Measurements from ENCODE around the gene HK2. TPM values are rescaled to one million over a fixed set of nuclear protein-coding genes. Genes with fewer than 3 reads are reported as not detected.
"Not testable (repeated sequence)": the region's sequence is repeated elsewhere in the genome, so short reads cannot be mapped to it uniquely, and the experiment has no call there.

Gene HK2
- total RNA-seq, result 10 to 100 TPM; 32.2 to 45.8 TPM

DNA sequence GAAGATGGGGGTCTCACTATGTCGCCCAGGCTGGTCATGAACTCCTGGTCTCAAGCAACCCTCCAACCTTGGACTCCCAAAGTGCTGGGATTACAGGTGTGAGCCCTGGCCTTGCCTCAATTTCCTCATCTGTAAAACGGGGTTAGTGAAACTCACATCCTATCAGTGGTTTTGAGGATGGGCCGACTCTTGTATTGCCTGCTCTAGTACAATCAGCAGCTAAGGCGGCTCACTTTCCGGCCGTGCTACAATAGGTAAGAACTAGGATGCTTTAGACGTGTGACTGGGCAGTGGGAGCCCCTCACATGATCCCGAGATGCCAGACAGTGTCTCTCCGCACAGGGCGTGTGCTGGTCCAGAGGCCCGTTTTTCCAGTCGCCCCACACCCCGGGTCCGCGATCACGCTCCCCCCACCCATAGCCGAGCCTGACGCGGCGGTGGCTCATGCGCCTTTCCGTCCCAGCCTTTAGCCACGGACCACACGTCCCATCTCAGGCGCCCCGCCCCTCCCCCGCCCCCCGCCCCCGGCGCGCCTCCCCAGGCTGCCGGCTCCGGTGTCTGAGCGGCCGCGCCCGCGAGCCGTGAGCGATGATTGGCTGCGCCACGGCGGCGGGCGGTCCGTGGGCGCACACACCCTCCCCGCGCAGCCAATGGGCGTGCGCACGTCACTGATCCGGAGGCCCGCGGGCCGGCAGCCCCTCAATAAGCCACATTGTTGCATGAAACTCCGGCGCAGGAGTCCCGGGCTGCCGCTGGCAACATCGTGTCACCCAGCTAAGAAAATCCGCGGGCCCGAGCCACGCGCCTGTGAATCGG is at the start of gene HK2:
TSS of gene HK2 (plus strand) at position 710 of the 816 bp plus-strand sequence. CDS start 454 bp downstream, outside the sequence.
- CTCF ChIA-PET, result interaction anchor here (1.2 to 10.7 kb wide), 6 partner anchors 10 to 143 kb away, joined by 3 to 71 read pairs (median 6); no protein-coding TSS in a partner anchor
- no peaks in the 10 kb centered on the region for H3K9me3 Mint-ChIP-seq (ENCODE audit: low read depth)
- DNase-seq (peak; percentile 88), ATAC-seq (peak; percentile 92)
- peak within 1 kb of the TSS; percentile 89 for H3K4me3 Mint-ChIP-seq
- peak within 1 kb of the TSS; percentile 91 for H3K27ac Mint-ChIP-seq
- peaks cover 46% of the 10 kb centered on the region for H3K4me1 Mint-ChIP-seq
- H3K27me3 Mint-ChIP-seq, result peaks cover 10% of the 10 kb centered on the region
- H3K36me3 Mint-ChIP-seq, result peaks cover 12% of the 10 kb centered on the region

- H3K36me3 Mint-ChIP-seq, result peaks cover 2% of the 10 kb centered on the region
- H3K9me3 Mint-ChIP-seq (ENCODE audit: low read depth), result peaks cover 5% of the 10 kb centered on the region
- CTCF ChIA-PET, result no interaction called here
- H3K27me3 Mint-ChIP-seq, result peaks cover 23% of the 10 kb centered on the region
- DNase-seq (no peak), ATAC-seq (no peak)
- H3K4me1 Mint-ChIP-seq, result no peaks in the 10 kb centered on the region
- H3K4me3 Mint-ChIP-seq, result no peak overlapping the region
- no peak overlapping the region for H3K27ac Mint-ChIP-seq
These were observed 44.7 kb upstream of the HK2 start for GRCh38 chr2:74789271-74789670.

- no peak for DNase-seq
- ATAC-seq, result no peak
- no peaks in the 10 kb centered on the region for H3K4me1 Mint-ChIP-seq
- CTCF ChIA-PET, result no interaction called here
- no peak overlapping the region for H3K4me3 Mint-ChIP-seq
- peaks cover 5% of the 10 kb centered on the region for H3K9me3 Mint-ChIP-seq (ENCODE audit: low read depth)
- no peak overlapping the region for H3K27ac Mint-ChIP-seq
- peaks cover 15% of the 10 kb centered on the region for H3K27me3 Mint-ChIP-seq
- peaks cover 2% of the 10 kb centered on the region for H3K36me3 Mint-ChIP-seq
These were observed 41.6 kb upstream of the HK2 start for GRCh38 chr2:74792282-74792681.

- H3K4me3 Mint-ChIP-seq; ATAC-seq; H3K36me3 Mint-ChIP-seq; H3K4me1 Mint-ChIP-seq; H3K27me3 Mint-ChIP-seq; CTCF ChIA-PET; H3K27ac Mint-ChIP-seq; DNase-seq; H3K9me3 Mint-ChIP-seq (ENCODE audit: low read depth): not testable (repeated sequence)
These were observed 39.0 kb upstream of the HK2 start for GRCh38 chr2:74794878-74795277.

GRCh38 chr2:74806355-74806839 is 27.5 kb upstream of the HK2 start:
- no peak for ATAC-seq
- peaks cover 23% of the 10 kb centered on the region for H3K27me3 Mint-ChIP-seq
- H3K4me1 Mint-ChIP-seq, result no peaks in the 10 kb centered on the region
- no peaks in the 10 kb centered on the region for H3K9me3 Mint-ChIP-seq (ENCODE audit: low read depth)
- no peak overlapping the region for H3K27ac Mint-ChIP-seq
- no peak overlapping the region for H3K4me3 Mint-ChIP-seq
- DNase-seq, result no peak
- CTCF ChIA-PET, result no interaction called here
- no peaks in the 10 kb centered on the region for H3K36me3 Mint-ChIP-seq

- no peaks in the 10 kb centered on the region for H3K9me3 Mint-ChIP-seq (ENCODE audit: low read depth)
- no peak for DNase-seq
- no peaks in the 10 kb centered on the region for H3K4me1 Mint-ChIP-seq
- no peak overlapping the region for H3K27ac Mint-ChIP-seq
- CTCF ChIA-PET, result no interaction called here
- ATAC-seq, result no peak
- H3K4me3 Mint-ChIP-seq, result no peak overlapping the region
- no peaks in the 10 kb centered on the region for H3K36me3 Mint-ChIP-seq
- peaks cover 22% of the 10 kb centered on the region for H3K27me3 Mint-ChIP-seq
These were observed 27.0 kb upstream of the HK2 start for GRCh38 chr2:74806920-74807319.

DNA sequence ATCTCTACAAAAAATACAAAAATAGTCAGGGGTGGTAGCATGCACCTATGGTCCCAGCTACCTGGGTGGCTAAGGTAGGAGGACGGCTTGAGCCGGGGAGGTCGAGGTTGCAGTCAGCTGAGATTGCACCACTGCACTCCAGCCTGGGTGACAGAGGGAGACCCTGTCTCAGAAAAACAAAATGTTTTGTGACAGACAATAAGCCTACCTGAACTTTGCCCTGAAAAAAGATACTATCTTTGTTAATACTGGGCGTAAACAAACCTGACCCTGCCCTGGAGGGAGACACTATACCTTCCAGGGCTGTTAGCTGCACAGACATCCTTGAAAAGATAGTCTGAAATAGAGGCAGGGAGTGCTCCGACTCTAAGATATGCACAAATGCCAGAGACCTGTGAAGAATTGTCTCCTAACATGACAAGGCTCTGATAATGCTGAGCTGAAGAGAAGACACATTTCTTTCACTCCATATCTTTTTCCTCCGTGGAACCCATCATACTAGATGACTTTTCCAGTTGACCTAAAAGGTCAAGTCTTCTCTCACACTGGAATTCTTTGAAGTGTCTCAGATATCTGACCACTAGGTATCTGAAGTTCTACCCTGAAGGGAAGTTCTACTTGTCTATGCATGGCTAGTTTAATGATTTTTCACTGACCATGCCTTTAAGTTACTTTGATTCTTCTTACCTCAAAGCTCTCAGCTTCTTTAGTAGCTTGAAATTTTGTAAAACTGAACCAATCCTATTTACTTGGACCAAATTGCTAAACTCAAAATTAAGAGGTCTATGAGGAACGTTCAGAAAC is 20.9 kb upstream of the HK2 start:
- no peak for ATAC-seq
- CTCF ChIA-PET, result interaction anchor here (1.7 kb wide), 1 partner anchor 98 kb away, joined by 6 read pairs; no protein-coding TSS in a partner anchor

DNA sequence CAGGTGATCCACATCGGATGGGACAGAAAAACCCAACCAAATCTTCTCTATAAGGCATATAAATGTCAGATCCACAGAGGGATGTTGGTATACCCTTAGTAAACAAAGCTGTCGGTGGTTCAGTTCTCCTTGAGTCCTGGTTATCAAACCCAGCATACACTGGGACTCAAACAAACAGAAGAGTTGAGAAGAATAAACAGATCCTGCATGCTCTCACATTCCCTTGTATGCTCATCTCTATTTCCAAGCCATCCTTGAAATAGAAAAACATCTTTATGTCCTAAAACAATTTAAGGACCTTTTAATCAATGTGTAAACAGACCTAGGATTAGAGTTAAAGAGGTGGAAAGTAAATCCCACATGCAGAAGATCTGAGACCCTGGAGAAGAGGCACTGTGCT is 19.8 kb upstream of the HK2 start:
- H3K27me3 Mint-ChIP-seq, result peaks cover 42% of the 10 kb centered on the region
- no peak overlapping the region for H3K4me3 Mint-ChIP-seq
- no peaks in the 10 kb centered on the region for H3K4me1 Mint-ChIP-seq

More for the DNA sequence above, 20.9 kb upstream of the HK2 start:
- peaks cover 42% of the 10 kb centered on the region for H3K27me3 Mint-ChIP-seq
- no peak overlapping the region for H3K27ac Mint-ChIP-seq
- no peaks in the 10 kb centered on the region for H3K4me1 Mint-ChIP-seq
- H3K4me3 Mint-ChIP-seq, result no peak overlapping the region
- H3K36me3 Mint-ChIP-seq, result no peaks in the 10 kb centered on the region
- H3K9me3 Mint-ChIP-seq (ENCODE audit: low read depth), result no peaks in the 10 kb centered on the region
- DNase-seq, result no peak

DNA sequence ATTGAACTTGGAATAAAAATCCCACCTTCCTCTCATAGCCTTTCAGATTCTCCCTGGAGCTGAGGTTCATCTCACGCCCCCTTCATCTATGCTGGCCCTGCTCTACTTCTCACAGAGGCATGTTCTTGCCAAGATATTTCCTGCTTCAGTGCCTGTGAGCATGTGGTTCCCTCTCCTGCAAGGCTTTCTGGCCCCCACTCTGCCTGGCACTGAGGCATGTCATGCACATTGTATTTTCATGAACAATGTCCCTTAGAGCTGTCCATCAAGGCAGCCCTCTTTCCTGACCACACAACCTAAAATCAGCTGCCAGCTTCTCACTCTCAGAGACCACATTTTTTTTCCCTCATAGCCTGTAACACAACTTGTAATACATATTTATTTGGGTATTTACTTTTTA is 18.0 kb upstream of the HK2 start:
- H3K9me3 Mint-ChIP-seq (ENCODE audit: low read depth), result no peaks in the 10 kb centered on the region
- CTCF ChIA-PET, result interaction anchor here (1.2 kb wide), 1 partner anchor 59 kb away, joined by 3 read pairs; no protein-coding TSS in a partner anchor
- no peak overlapping the region for H3K27ac Mint-ChIP-seq
- H3K4me1 Mint-ChIP-seq, result peaks cover 6% of the 10 kb centered on the region
- H3K36me3 Mint-ChIP-seq, result no peaks in the 10 kb centered on the region
- H3K27me3 Mint-ChIP-seq, result peaks cover 38% of the 10 kb centered on the region
- H3K4me3 Mint-ChIP-seq, result no peak overlapping the region
- no peak for DNase-seq
- no peak for ATAC-seq

More for the DNA sequence above, 19.8 kb upstream of the HK2 start:
- ATAC-seq (no peak), DNase-seq (no peak)
- Mint-ChIP-seq H3K27ac (no peak overlapping the region), H3K36me3 (no peaks in the 10 kb centered on the region), H3K9me3 (ENCODE audit: low read depth) (no peaks in the 10 kb centered on the region)
- CTCF ChIA-PET, result interaction anchor here (1.7 kb wide), 1 partner anchor 99 kb away, joined by 6 read pairs; no protein-coding TSS in a partner anchor

DNA sequence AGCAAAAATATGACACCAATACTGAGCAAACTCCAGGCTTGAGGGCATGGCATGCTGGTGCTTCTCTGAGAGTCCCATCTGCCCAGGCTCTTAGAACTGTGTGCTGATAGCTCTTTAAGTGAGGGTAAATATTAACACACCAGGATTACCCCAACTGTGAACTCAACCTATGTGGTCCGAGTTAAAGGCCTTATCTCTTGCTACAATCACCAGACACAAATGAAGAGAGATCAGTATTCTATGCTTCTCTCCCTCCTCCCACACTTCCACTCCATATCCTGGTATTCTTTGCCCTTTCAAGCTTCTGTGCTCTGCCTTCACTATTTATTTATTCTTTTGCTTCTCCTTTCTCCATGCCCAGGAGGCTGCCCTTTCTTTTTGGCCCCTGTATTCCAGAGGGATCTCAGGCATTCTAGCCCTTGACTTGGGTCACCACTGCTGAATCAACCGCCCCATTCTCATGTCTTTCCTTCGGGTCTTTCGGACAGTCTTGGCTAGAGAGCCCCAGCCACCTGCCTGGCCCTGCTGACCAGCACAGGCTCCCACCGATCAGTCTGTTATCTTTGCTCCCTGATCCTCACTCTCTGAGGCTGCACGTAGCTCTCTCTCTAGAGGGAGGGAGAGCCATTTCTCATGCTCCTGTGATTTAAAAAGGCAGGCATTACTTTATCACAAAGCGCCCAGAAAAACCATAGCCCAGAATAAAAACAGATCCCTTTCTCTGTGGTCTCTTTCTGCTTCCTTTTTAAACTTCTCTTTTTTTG is 17.2 kb upstream of the HK2 start:
- Mint-ChIP-seq H3K4me1 (peaks cover 6% of the 10 kb centered on the region), H3K27ac (no peak overlapping the region), H3K36me3 (no peaks in the 10 kb centered on the region), H3K4me3 (no peak overlapping the region), H3K9me3 (ENCODE audit: low read depth) (no peaks in the 10 kb centered on the region), H3K27me3 (peaks cover 35% of the 10 kb centered on the region)
- CTCF ChIA-PET, result interaction anchor here (1.2 kb wide), 1 partner anchor 59 kb away, joined by 3 read pairs; no protein-coding TSS in a partner anchor
- no peak for DNase-seq
- ATAC-seq, result no peak

DNA sequence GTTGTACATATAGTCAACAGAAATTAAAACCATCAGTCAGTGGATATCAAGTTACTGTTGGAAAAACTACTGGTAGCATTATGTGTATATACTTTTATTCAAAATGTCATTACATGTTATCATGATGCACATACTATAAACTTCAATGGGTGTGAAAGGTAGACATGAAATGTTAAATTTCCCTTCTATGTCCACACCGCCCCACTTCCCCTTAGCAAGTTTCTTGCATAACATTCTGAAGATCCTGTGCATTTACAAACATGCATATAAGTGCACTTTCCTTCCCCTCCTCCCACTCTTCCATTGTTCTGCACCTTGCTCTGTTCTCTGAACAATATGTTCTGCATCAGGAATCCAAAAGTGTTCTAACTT is 16.6 kb upstream of the HK2 start:
- H3K27me3 Mint-ChIP-seq, result peaks cover 31% of the 10 kb centered on the region
- H3K36me3 Mint-ChIP-seq, result no peaks in the 10 kb centered on the region
- DNase-seq (no peak), ATAC-seq (no peak)
- H3K4me1 Mint-ChIP-seq, result peaks cover 6% of the 10 kb centered on the region
- CTCF ChIA-PET, result no interaction called here
- H3K9me3 Mint-ChIP-seq (ENCODE audit: low read depth), result no peaks in the 10 kb centered on the region
- no peak overlapping the region for H3K27ac Mint-ChIP-seq
- no peak overlapping the region for H3K4me3 Mint-ChIP-seq

GRCh38 chr2:74819702-74820101 is 14.2 kb upstream of the HK2 start:
- CTCF ChIA-PET, result interaction anchor here (0.9 kb wide), 1 partner anchor 266 kb away, joined by 5 read pairs; the partner anchor contains the start of gene LOXL3
- H3K36me3 Mint-ChIP-seq, result no peaks in the 10 kb centered on the region
- no peak overlapping the region for H3K27ac Mint-ChIP-seq
- peaks cover 6% of the 10 kb centered on the region for H3K4me1 Mint-ChIP-seq
- H3K9me3 Mint-ChIP-seq (ENCODE audit: low read depth), result no peaks in the 10 kb centered on the region
- peaks cover 17% of the 10 kb centered on the region for H3K27me3 Mint-ChIP-seq
- H3K4me3 Mint-ChIP-seq, result no peak overlapping the region
- ATAC-seq, result peak; percentile 53
- no peak for DNase-seq
